ENCODE data around the gene NANOS3. TPM values are rescaled to one million over a fixed set of nuclear protein-coding genes. Genes with fewer than 3 reads are reported as not detected.
A peak's percentile ranks its signal among the peaks of the same experiment; 100 is the strongest.
"Not testable (repeated sequence)": the region's sequence is repeated elsewhere in the genome, so short reads cannot be mapped to it uniquely, and the experiment has no call there.

The NANOS3 gene
- total RNA-seq, 1 donor from 2014 or later, result not detected

DNA sequence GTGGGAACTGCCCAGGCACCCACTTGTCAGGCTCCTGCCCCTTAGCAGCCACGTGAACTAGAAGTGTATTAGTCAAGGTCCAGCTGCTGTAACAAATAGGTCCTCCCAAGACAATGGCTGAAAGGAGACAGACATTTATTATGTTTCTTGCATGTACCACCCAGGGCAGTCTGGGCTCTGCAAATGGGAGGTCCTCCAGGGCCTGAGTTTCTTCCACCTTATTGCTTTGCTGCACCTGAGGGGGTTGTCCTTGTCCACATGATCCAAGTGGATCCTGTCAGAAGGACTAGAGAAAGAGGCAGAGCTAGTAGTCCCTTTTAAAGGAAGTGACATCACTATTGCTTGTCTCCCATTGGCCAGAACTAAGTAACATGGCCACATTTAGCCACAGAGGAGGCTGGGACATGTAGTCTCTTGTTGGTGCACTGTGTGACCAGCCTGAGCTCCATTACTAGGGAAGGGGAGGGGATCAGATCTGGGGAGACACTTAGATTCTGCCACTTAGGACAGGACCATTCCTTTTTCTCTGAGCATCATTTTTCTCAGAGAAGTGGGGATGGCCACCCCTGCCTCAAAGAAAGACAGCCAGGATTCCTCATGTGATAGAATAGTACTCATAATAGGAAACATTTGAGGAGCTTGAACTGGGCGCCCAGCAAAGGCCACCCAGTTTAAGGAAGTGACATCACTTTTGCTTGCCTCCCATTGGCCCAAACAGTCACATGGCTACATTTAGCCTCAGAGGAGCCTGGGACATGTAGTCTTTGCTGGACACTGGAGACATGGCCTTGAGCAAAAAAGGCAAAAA is 44.2 kb downstream of the NANOS3 start:
- Histone ChIP-seq H3K27ac (no peak overlapping the region), H3K79me2 (ENCODE audit: low read depth) (no peaks in the 10 kb centered on the region), H3F3A (ENCODE audit: low read depth) (no peaks in the 10 kb centered on the region), H3K9ac (no peak overlapping the region), H3K36me3 (peaks cover 4% of the 10 kb centered on the region), H3K9me3 (ENCODE audit: low read depth) (no peaks in the 10 kb centered on the region), H3K4me1 (no peaks in the 10 kb centered on the region), H4K20me1 (ENCODE audit: low read depth) (no peaks in the 10 kb centered on the region), H3K4me2 (no peak overlapping the region), H2AFZ (replicated peaks) (no peak overlapping the region), H3K4me3 (no peak overlapping the region), H3K27me3 (no peaks in the 10 kb centered on the region)
- DNase-seq (ENCODE audit: low spot score), result peak; percentile 50
- TF ChIP-seq EZH2 (IDR thresholded peaks at IDR 0.05) (no peak), EZH2phosphoT487 (IDR thresholded peaks at IDR 0.05) (no peak)
- TF ChIP-seq, protein P1, sequence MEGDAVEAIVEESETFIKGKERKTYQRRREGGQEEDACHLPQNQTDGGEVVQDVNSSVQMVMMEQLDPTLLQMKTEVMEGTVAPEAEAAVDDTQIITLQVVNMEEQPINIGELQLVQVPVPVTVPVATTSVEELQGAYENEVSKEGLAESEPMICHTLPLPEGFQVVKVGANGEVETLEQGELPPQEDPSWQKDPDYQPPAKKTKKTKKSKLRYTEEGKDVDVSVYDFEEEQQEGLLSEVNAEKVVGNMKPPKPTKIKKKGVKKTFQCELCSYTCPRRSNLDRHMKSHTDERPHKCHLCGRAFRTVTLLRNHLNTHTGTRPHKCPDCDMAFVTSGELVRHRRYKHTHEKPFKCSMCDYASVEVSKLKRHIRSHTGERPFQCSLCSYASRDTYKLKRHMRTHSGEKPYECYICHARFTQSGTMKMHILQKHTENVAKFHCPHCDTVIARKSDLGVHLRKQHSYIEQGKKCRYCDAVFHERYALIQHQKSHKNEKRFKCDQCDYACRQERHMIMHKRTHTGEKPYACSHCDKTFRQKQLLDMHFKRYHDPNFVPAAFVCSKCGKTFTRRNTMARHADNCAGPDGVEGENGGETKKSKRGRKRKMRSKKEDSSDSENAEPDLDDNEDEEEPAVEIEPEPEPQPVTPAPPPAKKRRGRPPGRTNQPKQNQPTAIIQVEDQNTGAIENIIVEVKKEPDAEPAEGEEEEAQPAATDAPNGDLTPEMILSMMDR (IDR thresholded peaks at IDR 0.05), result no peak
- Mint-ChIP-seq H3K36me3 (peaks cover 32% of the 10 kb centered on the region), H3K4me3 (no peak overlapping the region), H3K27ac (no peak overlapping the region), H3K27me3 (ENCODE audit: insufficient read depth, low read depth) (peaks cover 4% of the 10 kb centered on the region), H3K4me1 (no peaks in the 10 kb centered on the region), H3K9me3 (peaks cover 4% of the 10 kb centered on the region)

DNA sequence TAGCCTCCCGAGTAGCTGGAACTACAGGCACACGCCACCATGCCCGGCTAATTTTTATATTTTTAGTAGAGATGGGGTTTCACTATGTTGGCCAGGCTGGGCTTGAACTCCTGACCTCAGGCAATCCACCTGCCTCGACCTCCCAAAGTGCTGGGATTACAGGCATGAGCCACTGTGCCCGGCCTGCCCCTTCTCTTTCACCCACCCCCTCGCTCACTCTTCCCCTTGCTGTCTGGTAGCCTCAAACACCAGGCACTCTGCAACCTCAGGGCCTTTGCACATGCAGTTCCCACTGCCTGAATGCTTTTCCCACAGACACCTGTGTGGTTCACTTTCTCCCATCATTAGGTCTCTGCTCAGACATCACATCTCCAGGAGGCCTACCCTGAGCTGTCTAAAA is 45.2 kb downstream of the NANOS3 start:
- H2AFZ ChIP-seq (replicated peaks); H3K27ac Mint-ChIP-seq; H3K4me2 ChIP-seq; H3K9me3 Mint-ChIP-seq; H3K9ac ChIP-seq; H3K4me3 Mint-ChIP-seq; H3K27me3 ChIP-seq; H3K79me2 ChIP-seq (ENCODE audit: low read depth); H3K4me1 ChIP-seq; H3K27ac ChIP-seq; H3K36me3 ChIP-seq; H3K4me1 Mint-ChIP-seq; H3K4me3 ChIP-seq; H4K20me1 ChIP-seq (ENCODE audit: low read depth); H3K27me3 Mint-ChIP-seq (ENCODE audit: insufficient read depth, low read depth); H3K9me3 ChIP-seq (ENCODE audit: low read depth); DNase-seq (ENCODE audit: low spot score); H3F3A ChIP-seq (ENCODE audit: low read depth): not testable (repeated sequence)
- peaks cover 38% of the 10 kb centered on the region for H3K36me3 Mint-ChIP-seq

DNA sequence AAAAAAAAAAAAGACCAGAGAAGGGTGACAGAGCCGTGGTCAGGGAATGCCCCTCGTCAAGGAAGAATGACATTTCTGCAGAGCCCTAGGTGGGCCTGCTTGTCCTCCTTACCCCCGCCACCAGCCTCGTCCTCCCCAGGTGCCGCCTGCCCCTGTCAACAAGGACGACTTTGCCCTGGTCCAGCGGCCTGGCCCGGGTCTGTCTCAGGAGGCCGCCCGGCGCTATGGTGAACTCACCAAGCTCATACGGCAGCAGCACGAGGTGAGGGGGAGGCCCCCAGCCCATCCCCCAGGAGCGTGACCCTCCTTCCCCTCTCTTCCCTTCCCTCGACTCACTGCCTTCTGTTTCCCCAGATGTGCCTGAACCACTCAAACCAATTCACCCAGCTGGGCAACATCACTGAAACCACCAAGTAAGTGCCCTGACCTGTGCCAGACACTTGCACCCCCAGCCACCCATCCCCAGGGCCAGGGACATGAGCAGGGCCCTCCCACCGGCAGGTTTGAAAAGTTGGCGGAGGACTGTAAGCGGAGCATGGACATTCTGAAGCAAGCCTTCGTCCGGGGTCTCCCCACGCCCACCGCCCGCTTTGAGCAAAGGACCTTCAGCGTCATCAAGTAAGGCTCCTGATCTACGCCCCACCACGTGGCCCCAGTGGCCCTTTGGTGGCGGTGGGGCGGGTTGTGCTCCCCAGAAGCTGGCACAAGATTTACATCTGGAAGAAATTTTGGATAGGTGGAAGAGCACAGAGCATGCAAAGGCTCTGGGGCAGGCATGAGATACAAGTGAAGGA is 46.5 kb downstream of the NANOS3 start:
- H3F3A ChIP-seq (ENCODE audit: low read depth), result no peaks in the 10 kb centered on the region

More for the DNA sequence above, 46.5 kb downstream of the NANOS3 start:
- Histone ChIP-seq H3K79me2 (ENCODE audit: low read depth) (no peaks in the 10 kb centered on the region), H3K4me2 (no peak overlapping the region), H3K27me3 (no peaks in the 10 kb centered on the region), H3K4me1 (no peaks in the 10 kb centered on the region), H3K27ac (no peak overlapping the region), H3K9me3 (ENCODE audit: low read depth) (no peaks in the 10 kb centered on the region), H2AFZ (replicated peaks) (no peak overlapping the region), H3K36me3 (peaks cover 4% of the 10 kb centered on the region), H4K20me1 (ENCODE audit: low read depth) (no peaks in the 10 kb centered on the region), H3K9ac (no peak overlapping the region), H3K4me3 (no peak overlapping the region)
- TF ChIP-seq EZH2phosphoT487 (IDR thresholded peaks at IDR 0.05) (no peak), EZH2 (IDR thresholded peaks at IDR 0.05) (no peak)
- TF ChIP-seq, protein P1 (IDR thresholded peaks at IDR 0.05), result no peak
- H3K36me3 Mint-ChIP-seq, result peaks cover 43% of the 10 kb centered on the region
- peaks cover 4% of the 10 kb centered on the region for H3K9me3 Mint-ChIP-seq
- H3K4me3 Mint-ChIP-seq, result no peak overlapping the region
- DNase-seq (ENCODE audit: low spot score), result no peak
- H3K27me3 Mint-ChIP-seq (ENCODE audit: insufficient read depth, low read depth), result peaks cover 4% of the 10 kb centered on the region
- no peaks in the 10 kb centered on the region for H3K4me1 Mint-ChIP-seq
- H3K27ac Mint-ChIP-seq, result no peak overlapping the region

Measured in neural progenitor cell (in vitro differentiated cells).